Upper lobe of right lung (tissue), 1 donor: ENCODE results near the gene SDC4. TPM values are rescaled to one million over a fixed set of nuclear protein-coding genes. Genes with fewer than 3 reads are reported as not detected.
A peak's percentile ranks its signal among the peaks of the same experiment; 100 is the strongest.

Source experiments
- ATAC-seq: fragments of 200-7000 bp; cut with Tn5 transposase; one replicate; pipeline ENCODE4 v1.9.1; 2020; ENCODE audit warnings: mild to moderate bottlenecking, moderate library complexity
- DNase-seq: peaks from one replicate; pipeline ENCODE4 v3.0.0-alpha.2; 2020
- H3K27ac ChIP-seq: fragments of 200-600 bp; one replicate; pipeline ENCODE4 v1.8.0; 2022
- H3K27me3 ChIP-seq: fragments of 200-600 bp; one replicate; pipeline ENCODE4 v1.8.0; 2022; ENCODE audit warnings: mild to moderate bottlenecking
- H3K36me3 ChIP-seq: fragments of 200-600 bp; one replicate; pipeline ENCODE4 v1.8.0; 2022
- H3K4me1 ChIP-seq: fragments of 200-600 bp; one replicate; pipeline ENCODE4 v1.8.0; 2022
- H3K4me3 ChIP-seq: fragments of 200-600 bp; one replicate; pipeline ENCODE4 v1.8.0; 2022; ENCODE audit warnings: mild to moderate bottlenecking
- H3K9me3 ChIP-seq: fragments of 200-600 bp; one replicate; pipeline ENCODE4 v1.8.0; 2022
- CTCF ChIP-seq: fragments of 200-600 bp; IDR thresholded peaks from one replicate; pipeline ENCODE4 v1.8.0; 2022; ENCODE audit warnings: antibody characterized with exemption
- intact Hi-C: fragments of 100-400 bp; cut with DNase I; formaldehyde crosslinking; loops from one replicate; pipeline ENCODE4 v1.11.0; 2022
- total RNA-seq: library from RNA; stranded (reverse); fragmentation: NEBNext Ultra II Directional; extraction: Animal tissue kit (Norgen Biotek cat#: 25700); gene quantifications from one replicate; pipeline ENCODE4 v1.2.1, GENCODE V29; 2021
- donor health status: DM: no; HTN: yes; CAD: no; lungs with severe emphysema.

The SDC4 gene
- total RNA-seq, 1 donor from 2014 or later: 345 TPM

GRCh38 chr20:45367126-45367525 is 18.9 kb upstream of the SDC4 start:
- intact Hi-C loops: loop anchor here (10.0 kb wide), 1 partner anchor 68 kb away; no protein-coding TSS in a partner anchor
- ATAC-seq (no peak), DNase-seq (no peak)
- H3K4me3 ChIP-seq: no peak overlapping the region
- no peak for TF ChIP-seq CTCF
- H3K4me1 ChIP-seq: peaks cover 45% of the 10 kb centered on the region
- no peaks in the 10 kb centered on the region for H3K9me3 ChIP-seq
- peaks cover 45% of the 10 kb centered on the region for H3K36me3 ChIP-seq
- no peaks in the 10 kb centered on the region for H3K27me3 ChIP-seq
- H3K27ac ChIP-seq: no peak overlapping the region

GRCh38 chr20:45366631-45367030 is 18.4 kb upstream of the SDC4 start:
- Histone ChIP-seq H3K36me3 (peaks cover 45% of the 10 kb centered on the region), H3K4me1 (peaks cover 46% of the 10 kb centered on the region), H3K27me3 (no peaks in the 10 kb centered on the region), H3K4me3 (no peak overlapping the region), H3K27ac (no peak overlapping the region), H3K9me3 (no peaks in the 10 kb centered on the region)
- DNase-seq: no peak
- intact Hi-C loops: loop anchor here (10.0 kb wide), 1 partner anchor 68 kb away; no protein-coding TSS in a partner anchor
- no peak for ATAC-seq
- TF ChIP-seq CTCF: no peak

GRCh38 chr20:45366192-45366591 is 18.0 kb upstream of the SDC4 start:
- Histone ChIP-seq H3K27me3 (no peaks in the 10 kb centered on the region), H3K27ac (no peak overlapping the region), H3K36me3 (peaks cover 45% of the 10 kb centered on the region), H3K9me3 (no peaks in the 10 kb centered on the region), H3K4me1 (peaks cover 49% of the 10 kb centered on the region), H3K4me3 (no peak overlapping the region)
- intact Hi-C loops: loop anchor here (10.0 kb wide), 1 partner anchor 69 kb away; no protein-coding TSS in a partner anchor
- TF ChIP-seq CTCF: no peak
- ATAC-seq (no peak), DNase-seq (no peak)

GRCh38 chr20:45365444-45365970 is 17.3 kb upstream of the SDC4 start:
- no peaks in the 10 kb centered on the region for H3K9me3 ChIP-seq
- TF ChIP-seq CTCF: no peak
- H3K4me3 ChIP-seq: no peak overlapping the region
- H3K27ac ChIP-seq: no peak overlapping the region
- H3K36me3 ChIP-seq: peaks cover 45% of the 10 kb centered on the region
- H3K4me1 ChIP-seq: peaks cover 53% of the 10 kb centered on the region
- ATAC-seq (no peak), DNase-seq (no peak)
- H3K27me3 ChIP-seq: no peaks in the 10 kb centered on the region
- intact Hi-C loops: loop anchor here (10.0 kb wide), 1 partner anchor 69 kb away; no protein-coding TSS in a partner anchor

GRCh38 chr20:45363611-45364492 is 15.6 kb upstream of the SDC4 start:
- intact Hi-C loops: loop anchor here (10.0 kb wide), 1 partner anchor 71 kb away; no protein-coding TSS in a partner anchor
- H3K27ac ChIP-seq: peak overlapping the region; percentile 97
- H3K9me3 ChIP-seq: no peaks in the 10 kb centered on the region
- DNase-seq (no peak), ATAC-seq (no peak)
- peaks cover 42% of the 10 kb centered on the region for H3K36me3 ChIP-seq
- TF ChIP-seq CTCF: no peak
- H3K27me3 ChIP-seq: no peaks in the 10 kb centered on the region
- peaks cover 66% of the 10 kb centered on the region for H3K4me1 ChIP-seq
- peak overlapping the region; percentile 64 for H3K4me3 ChIP-seq
